SK-N-SH treated with all-trans-retinoic acid at 6 μM for 48 hours (cell line): ENCODE data around the gene CDK10.
A peak's percentile ranks its signal among the peaks of the same experiment; 100 is the strongest.

Source experiments
- ATAC-seq: fragments of 200-7000 bp; cut with Tn5 transposase; 3 replicates; pipeline ENCODE4 v1.9.1; 2020; ENCODE audit warnings: mild to moderate bottlenecking, moderate library complexity
- ARNTL ChIP-seq: fragments of 450-650 bp; formaldehyde crosslinking; IDR thresholded peaks from 2 replicates; pipeline ENCODE4 v1.5.0; 2020; ENCODE audit warnings: low read depth, mild to moderate bottlenecking, moderate library complexity, borderline replicate concordance
- ESRRG ChIP-seq: fragments of 250-450 bp; sonication (Bioruptor Pico); IDR thresholded peaks from 2 replicates; pipeline ENCODE4 v1.6.1; 2021; ENCODE audit warnings: mild to moderate bottlenecking
- GLIS3 ChIP-seq: fragments of 250-450 bp; sonication (Bioruptor Pico); IDR thresholded peaks from 2 replicates; pipeline ENCODE4 v1.5.0; 2020; ENCODE audit warnings: mild to moderate bottlenecking, moderate library complexity
- ISL1 ChIP-seq: fragments of 250-450 bp; sonication (Bioruptor Pico); IDR thresholded peaks from 2 replicates; pipeline ENCODE4 v2.1.2; 2022; ENCODE audit warnings: mild to moderate bottlenecking, moderate library complexity
- OSR1 ChIP-seq: fragments of 250-450 bp; sonication (Bioruptor Pico); IDR thresholded peaks from 2 replicates; pipeline ENCODE4 v1.8.0; 2022; ENCODE audit warnings: moderate library complexity, mild to moderate bottlenecking, inconsistent platforms
- PPARA ChIP-seq: fragments of 250-450 bp; sonication (Bioruptor Pico); IDR thresholded peaks from 2 replicates; pipeline ENCODE4 v1.5.0; 2020; ENCODE audit warnings: mild to moderate bottlenecking, borderline replicate concordance
- RARB ChIP-seq: fragments of 250-450 bp; sonication (Bioruptor Pico); IDR thresholded peaks from 2 replicates; pipeline ENCODE4 v1.8.0; 2021; ENCODE audit warnings: mild to moderate bottlenecking, moderate library complexity
- SNAI2 ChIP-seq: fragments of 250-450 bp; sonication (Bioruptor Pico); IDR thresholded peaks from 2 replicates; pipeline ENCODE4 v1.5.0; 2020; ENCODE audit warnings: mild to moderate bottlenecking, moderate library complexity
- TOX ChIP-seq: fragments of 250-450 bp; sonication (Bioruptor Pico); IDR thresholded peaks from 2 replicates; pipeline ENCODE4 v1.8.0; 2021; ENCODE audit warnings: mild to moderate bottlenecking, moderate library complexity, borderline replicate concordance
- ZFP3 ChIP-seq: fragments of 250-450 bp; sonication (Bioruptor Pico); IDR thresholded peaks from 2 replicates; pipeline ENCODE4 v1.5.0; 2020; ENCODE audit warnings: mild to moderate bottlenecking, moderate library complexity
- ZNF565 ChIP-seq: fragments of 450-650 bp; formaldehyde crosslinking; conservative IDR thresholded peaks from 2 replicates; pipeline ENCODE4 v1.5.0; 2020; ENCODE audit warnings: low read depth, mild to moderate bottlenecking, moderate library complexity
- ZNF8 ChIP-seq: fragments of 450-650 bp; formaldehyde crosslinking; IDR thresholded peaks from 2 replicates; pipeline ENCODE4 v1.5.0; 2020; ENCODE audit warnings: mild to moderate bottlenecking, moderate library complexity
- TF ChIP-seq, protein P1 (sequence below): fragments of 250-450 bp; sonication (Bioruptor Pico); IDR thresholded peaks from 2 replicates; pipeline ENCODE4 v1.5.1; 2021; ENCODE audit warnings: mild to moderate bottlenecking, moderate library complexity
- TF ChIP-seq, protein P2 (sequence below): fragments of 250-450 bp; sonication (Bioruptor Pico); IDR thresholded peaks from 2 replicates; pipeline ENCODE4 v1.8.0; 2020; ENCODE audit warnings: mild to moderate bottlenecking, moderate library complexity, borderline replicate concordance

Gene CDK10

DNA sequence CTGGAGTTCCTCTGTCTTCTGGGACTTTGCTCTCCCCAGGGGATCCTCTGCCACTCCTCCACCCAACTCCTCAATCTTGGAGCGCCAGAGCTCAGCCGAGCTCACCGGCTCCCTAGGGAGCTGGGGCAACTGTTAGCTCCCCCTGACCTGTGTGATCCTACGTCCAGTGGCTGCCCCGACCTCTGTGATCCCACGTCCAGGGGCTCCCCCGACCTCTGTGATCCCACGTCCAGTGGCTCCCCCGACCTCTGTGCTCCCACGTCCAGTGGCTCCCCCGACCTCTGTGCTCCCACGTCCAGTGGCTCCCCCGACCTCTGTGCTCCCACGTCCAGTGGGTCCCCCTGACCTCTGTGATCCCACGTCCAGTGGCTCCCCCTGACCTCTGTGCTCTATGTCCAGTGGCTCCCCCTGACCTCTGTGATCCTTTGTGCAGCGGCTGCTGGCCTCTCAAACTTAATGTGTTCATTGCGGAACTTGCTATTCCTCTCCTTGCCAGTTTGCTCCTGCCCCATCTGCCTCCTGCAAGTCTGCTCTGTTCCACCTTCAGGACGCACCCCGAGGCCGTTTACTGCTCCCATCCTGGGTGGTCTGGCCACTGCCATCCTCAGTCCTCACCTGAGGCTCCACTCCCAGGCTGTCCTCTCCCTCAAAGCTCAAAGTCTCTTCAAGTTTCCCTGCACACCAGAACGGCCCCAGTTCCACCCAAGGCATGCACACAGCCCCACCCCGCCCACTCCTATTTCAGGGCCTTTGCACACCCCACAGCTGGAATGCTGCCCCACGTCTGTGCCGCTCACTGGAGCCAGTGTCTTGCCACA, 31.4 kb downstream of the CDK10 start (continued):
- TF ChIP-seq, protein P1, sequence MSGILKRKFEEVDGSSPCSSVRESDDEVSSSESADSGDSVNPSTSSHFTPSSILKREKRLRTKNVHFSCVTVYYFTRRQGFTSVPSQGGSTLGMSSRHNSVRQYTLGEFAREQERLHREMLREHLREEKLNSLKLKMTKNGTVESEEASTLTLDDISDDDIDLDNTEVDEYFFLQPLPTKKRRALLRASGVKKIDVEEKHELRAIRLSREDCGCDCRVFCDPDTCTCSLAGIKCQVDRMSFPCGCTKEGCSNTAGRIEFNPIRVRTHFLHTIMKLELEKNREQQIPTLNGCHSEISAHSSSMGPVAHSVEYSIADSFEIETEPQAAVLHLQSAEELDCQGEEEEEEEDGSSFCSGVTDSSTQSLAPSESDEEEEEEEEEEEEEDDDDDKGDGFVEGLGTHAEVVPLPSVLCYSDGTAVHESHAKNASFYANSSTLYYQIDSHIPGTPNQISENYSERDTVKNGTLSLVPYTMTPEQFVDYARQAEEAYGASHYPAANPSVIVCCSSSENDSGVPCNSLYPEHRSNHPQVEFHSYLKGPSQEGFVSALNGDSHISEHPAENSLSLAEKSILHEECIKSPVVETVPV (CRISPR knock-in tag) = no peak
- TF ChIP-seq OSR1 = no peak
- TF ChIP-seq ZNF8 (CRISPR knock-in tag) = no peak
- no peak for TF ChIP-seq PPARA (CRISPR knock-in tag)
- TF ChIP-seq, all 23 proteins: peak for 0

DNA sequence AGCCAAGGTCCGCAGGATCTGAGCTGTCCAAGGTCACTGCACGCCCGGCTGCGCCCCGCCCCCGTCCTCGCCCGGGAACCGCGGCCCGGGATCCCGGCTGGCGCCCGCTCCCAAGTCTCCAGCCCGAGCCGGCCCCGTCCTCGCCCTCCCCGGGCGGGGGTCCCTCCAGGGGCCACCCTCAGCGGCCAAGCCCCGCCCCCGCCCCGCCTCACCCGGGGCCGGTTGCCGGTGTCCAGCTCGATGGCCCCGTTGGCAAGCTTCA, 34.0 kb downstream of the CDK10 start:
- TF ChIP-seq, protein P1 (CRISPR knock-in tag) = no peak
- TF ChIP-seq ZNF565 (CRISPR knock-in tag) (no peak), GLIS3 (CRISPR knock-in tag) (no peak), PPARA (CRISPR knock-in tag) (no peak)
- ATAC-seq = peak; percentile 30

DNA sequence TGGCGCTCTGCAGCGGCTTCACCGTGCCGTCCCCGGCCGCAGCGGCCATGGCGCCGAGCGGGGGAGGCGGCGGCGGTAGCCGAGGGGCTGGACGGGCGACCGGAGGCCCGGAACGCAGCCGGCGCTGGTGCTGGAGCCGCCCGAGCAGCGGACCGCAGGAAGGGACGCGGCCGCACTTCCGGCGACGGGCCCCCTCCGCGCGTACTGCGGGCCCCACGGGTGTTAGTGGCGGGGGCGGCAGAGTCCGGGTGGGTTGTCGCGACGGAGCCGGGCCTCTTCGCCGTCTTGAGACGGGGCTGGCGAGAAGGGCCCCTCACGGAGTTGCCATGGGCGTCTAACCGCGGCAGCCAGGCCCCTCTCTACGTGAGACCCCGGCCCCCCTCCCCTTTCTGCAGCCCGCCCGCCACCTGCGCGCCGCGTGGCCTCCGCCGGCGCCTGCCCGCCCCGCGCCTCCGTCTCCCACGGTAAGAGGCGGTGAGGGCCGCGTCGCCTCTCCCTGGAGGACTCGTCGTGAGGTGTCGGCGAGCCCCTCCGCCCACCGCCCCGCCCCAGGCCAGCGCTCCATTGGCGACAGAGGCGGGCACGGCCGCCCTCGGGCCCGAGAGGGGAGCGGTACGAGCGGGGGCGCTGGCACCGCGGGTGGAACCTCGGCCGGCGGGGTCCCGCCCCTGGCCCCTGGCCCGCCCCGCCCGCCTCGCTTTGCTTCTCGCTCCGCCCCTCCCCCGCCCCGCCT, 34.5 kb downstream of the CDK10 start, which contains the start of the genes VPS9D1 and ZNF276:
Gene VPS9D1 (minus strand): TSS at position 86 of the 733 bp plus-strand sequence. CDS start 37 bp downstream, at position 49.
Gene ZNF276 (plus strand): TSS at position 725 of the 733 bp plus-strand sequence. CDS start 104 bp downstream, outside the sequence.
- ATAC-seq = peak; percentile 71
- TF ChIP-seq SNAI2 (no peak), TOX (CRISPR knock-in tag) (no peak), ISL1 (no peak), RARB (CRISPR knock-in tag) (no peak), ARNTL (no peak), ZFP3 (CRISPR knock-in tag) (no peak), PPARA (CRISPR knock-in tag) (no peak), ESRRG (CRISPR knock-in tag) (peak; percentile 68; the same call in 1 of the 2 replicates), OSR1 (no peak)
- TF ChIP-seq, protein P2, sequence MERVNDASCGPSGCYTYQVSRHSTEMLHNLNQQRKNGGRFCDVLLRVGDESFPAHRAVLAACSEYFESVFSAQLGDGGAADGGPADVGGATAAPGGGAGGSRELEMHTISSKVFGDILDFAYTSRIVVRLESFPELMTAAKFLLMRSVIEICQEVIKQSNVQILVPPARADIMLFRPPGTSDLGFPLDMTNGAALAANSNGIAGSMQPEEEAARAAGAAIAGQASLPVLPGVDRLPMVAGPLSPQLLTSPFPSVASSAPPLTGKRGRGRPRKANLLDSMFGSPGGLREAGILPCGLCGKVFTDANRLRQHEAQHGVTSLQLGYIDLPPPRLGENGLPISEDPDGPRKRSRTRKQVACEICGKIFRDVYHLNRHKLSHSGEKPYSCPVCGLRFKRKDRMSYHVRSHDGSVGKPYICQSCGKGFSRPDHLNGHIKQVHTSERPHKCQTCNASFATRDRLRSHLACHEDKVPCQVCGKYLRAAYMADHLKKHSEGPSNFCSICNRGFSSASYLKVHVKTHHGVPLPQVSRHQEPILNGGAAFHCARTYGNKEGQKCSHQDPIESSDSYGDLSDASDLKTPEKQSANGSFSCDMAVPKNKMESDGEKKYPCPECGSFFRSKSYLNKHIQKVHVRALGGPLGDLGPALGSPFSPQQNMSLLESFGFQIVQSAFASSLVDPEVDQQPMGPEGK (CRISPR knock-in tag) = 0 out of 2 replicates have a peak, but pooled peaks have one; percentile 35
- TF ChIP-seq, all 23 proteins: peak for 2

DNA sequence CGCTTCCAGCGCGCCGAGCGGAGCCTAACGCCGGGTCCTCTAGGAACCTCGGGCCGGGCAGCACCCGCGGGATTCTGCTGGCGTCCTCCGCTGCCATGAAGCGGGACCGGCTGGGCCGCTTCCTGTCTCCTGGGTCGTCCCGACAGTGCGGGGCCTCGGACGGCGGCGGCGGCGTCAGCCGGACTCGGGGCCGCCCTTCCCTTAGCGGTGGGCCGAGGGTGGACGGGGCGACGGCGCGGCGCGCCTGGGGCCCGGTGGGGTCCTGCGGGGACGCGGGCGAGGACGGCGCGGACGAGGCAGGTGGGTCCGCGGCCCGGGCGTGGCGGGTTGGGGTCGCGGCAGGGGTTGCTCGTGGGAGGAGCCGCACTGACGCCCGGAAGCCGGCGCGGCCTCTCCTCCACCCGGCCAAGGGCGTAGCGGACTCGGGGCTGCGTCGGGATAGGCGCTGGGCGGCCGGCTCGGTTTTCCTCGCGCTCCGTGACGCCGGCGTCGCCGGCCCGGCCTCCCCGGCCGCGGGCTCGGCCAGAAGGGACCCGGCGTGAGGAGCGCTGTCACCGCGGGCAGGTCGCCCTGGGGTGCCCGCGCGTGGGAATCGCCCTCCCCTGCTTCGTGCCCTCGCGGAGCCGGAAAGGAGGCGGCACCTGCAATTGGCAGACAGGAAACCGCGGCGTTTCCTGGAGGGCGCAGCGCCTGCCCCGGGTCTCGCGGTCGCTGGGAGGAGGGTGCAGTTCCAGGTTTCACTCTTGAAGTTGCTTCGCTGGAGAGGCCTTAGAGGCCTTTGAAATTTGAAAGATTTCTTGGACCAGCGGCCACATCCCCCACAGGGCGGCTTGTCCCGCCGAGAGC, 35.3 kb downstream of the CDK10 start:
- TF ChIP-seq RARB (CRISPR knock-in tag) = no peak
- TF ChIP-seq, protein P1 (CRISPR knock-in tag) = no peak
- TF ChIP-seq OSR1 = no peak
- no peak for TF ChIP-seq ARNTL
- no peak for TF ChIP-seq ZNF565 (CRISPR knock-in tag)
- TF ChIP-seq, protein P2 (CRISPR knock-in tag) = no peak
- TF ChIP-seq, all 23 proteins: peak for 0
- peak; percentile 24 for ATAC-seq
